ENCODE results near the gene FYN. TPM values are rescaled to one million over a fixed set of nuclear protein-coding genes. Genes with fewer than 3 reads are reported as not detected.

Gene FYN
- total RNA-seq, 1 donor from 2014 or later = 474 TPM

- Mint-ChIP-seq H3K9me3 (ENCODE audit: unreplicated experiment) (no peaks in the 10 kb centered on the region), H3K27ac (ENCODE audit: unreplicated experiment) (no peak overlapping the region), H3K4me3 (ENCODE audit: unreplicated experiment) (no peak overlapping the region), H3K4me1 (ENCODE audit: unreplicated experiment) (peaks cover 82% of the 10 kb centered on the region), H3K27me3 (ENCODE audit: unreplicated experiment) (peaks cover 2% of the 10 kb centered on the region), H3K36me3 (ENCODE audit: low read depth, unreplicated experiment) (peaks cover 3% of the 10 kb centered on the region)
- no peak for TF ChIP-seq CTCF (IDR thresholded peaks at IDR 0.05; ENCODE audit: unreplicated experiment)
- DNase-seq (ENCODE audit: low spot score) = no peak
Measured at GRCh38 chr6:111864138-111865048, 8.9 kb downstream of the FYN start.

- H3K36me3 Mint-ChIP-seq (ENCODE audit: low read depth, unreplicated experiment) = peaks cover 10% of the 10 kb centered on the region
- DNase-seq (ENCODE audit: low spot score) = no peak
- peaks cover 3% of the 10 kb centered on the region for H3K27me3 Mint-ChIP-seq (ENCODE audit: unreplicated experiment)
- H3K4me1 Mint-ChIP-seq (ENCODE audit: unreplicated experiment) = peaks cover 83% of the 10 kb centered on the region
- peak overlapping the region; percentile 37 for H3K4me3 Mint-ChIP-seq (ENCODE audit: unreplicated experiment)
- no peak for TF ChIP-seq CTCF (IDR thresholded peaks at IDR 0.05; ENCODE audit: unreplicated experiment)
- peak overlapping the region; percentile 42 for H3K27ac Mint-ChIP-seq (ENCODE audit: unreplicated experiment)
- no peaks in the 10 kb centered on the region for H3K9me3 Mint-ChIP-seq (ENCODE audit: unreplicated experiment)
Measured at GRCh38 chr6:111862741-111863140, 10.5 kb downstream of the FYN start.

- H3K27ac Mint-ChIP-seq (ENCODE audit: unreplicated experiment) = peak overlapping the region; percentile 42
- DNase-seq (ENCODE audit: low spot score) = no peak
- TF ChIP-seq CTCF (IDR thresholded peaks at IDR 0.05; ENCODE audit: unreplicated experiment) = no peak
- H3K4me3 Mint-ChIP-seq (ENCODE audit: unreplicated experiment) = peak overlapping the region; percentile 37
- peaks cover 10% of the 10 kb centered on the region for H3K36me3 Mint-ChIP-seq (ENCODE audit: low read depth, unreplicated experiment)
- H3K4me1 Mint-ChIP-seq (ENCODE audit: unreplicated experiment) = peaks cover 83% of the 10 kb centered on the region
- H3K27me3 Mint-ChIP-seq (ENCODE audit: unreplicated experiment) = peaks cover 3% of the 10 kb centered on the region
- no peaks in the 10 kb centered on the region for H3K9me3 Mint-ChIP-seq (ENCODE audit: unreplicated experiment)
Measured at GRCh38 chr6:111862314-111862713, 10.9 kb downstream of the FYN start.

GRCh38 chr6:111861431-111861885 lies 11.8 kb downstream of the FYN start:
- no peak for TF ChIP-seq CTCF (IDR thresholded peaks at IDR 0.05; ENCODE audit: unreplicated experiment)
- Mint-ChIP-seq H3K4me1 (ENCODE audit: unreplicated experiment) (peaks cover 84% of the 10 kb centered on the region), H3K27me3 (ENCODE audit: unreplicated experiment) (peaks cover 3% of the 10 kb centered on the region), H3K9me3 (ENCODE audit: unreplicated experiment) (no peaks in the 10 kb centered on the region), H3K27ac (ENCODE audit: unreplicated experiment) (peak overlapping the region; percentile 27), H3K36me3 (ENCODE audit: low read depth, unreplicated experiment) (peaks cover 10% of the 10 kb centered on the region), H3K4me3 (ENCODE audit: unreplicated experiment) (no peak overlapping the region)
- no peak for DNase-seq (ENCODE audit: low spot score)

- Mint-ChIP-seq H3K4me1 (ENCODE audit: unreplicated experiment) (peaks cover 59% of the 10 kb centered on the region), H3K27me3 (ENCODE audit: unreplicated experiment) (peaks cover 1% of the 10 kb centered on the region), H3K36me3 (ENCODE audit: low read depth, unreplicated experiment) (peaks cover 7% of the 10 kb centered on the region), H3K27ac (ENCODE audit: unreplicated experiment) (no peak overlapping the region), H3K9me3 (ENCODE audit: unreplicated experiment) (no peaks in the 10 kb centered on the region), H3K4me3 (ENCODE audit: unreplicated experiment) (no peak overlapping the region)
- TF ChIP-seq CTCF (IDR thresholded peaks at IDR 0.05; ENCODE audit: unreplicated experiment) = no peak
- DNase-seq (ENCODE audit: low spot score) = no peak
Measured at GRCh38 chr6:111858347-111858746, 14.9 kb downstream of the FYN start.
